NCI-H748 treated with DMSO at 0.1 percent for 48 hours (cell line): ENCODE results near the gene BAIAP2L2.
A peak's percentile ranks its signal among the peaks of the same experiment; 100 is the strongest.
"Not testable (repeated sequence)": the region's sequence is repeated elsewhere in the genome, so short reads cannot be mapped to it uniquely, and the experiment has no call there.

Experiments
- DNase-seq: peaks from one replicate; lab custom pipeline; 2025; lab: John Stamatoyannopoulos, UW

BAIAP2L2 gene

GRCh38 chr22:38127869-38128268, 17.4 kb upstream of the BAIAP2L2 start:
- DNase-seq = no peak

- no peak for DNase-seq
These were observed 16.6 kb upstream of the BAIAP2L2 start for GRCh38 chr22:38126928-38127668.

GRCh38 chr22:38125751-38126201, 15.3 kb upstream of the BAIAP2L2 start:
- DNase-seq = no peak

GRCh38 chr22:38125038-38125610, 14.6 kb upstream of the BAIAP2L2 start:
- no peak for DNase-seq

- no peak for DNase-seq
These were observed 13.9 kb upstream of the BAIAP2L2 start for GRCh38 chr22:38124236-38124974.

- no peak for DNase-seq
These were observed 12.1 kb upstream of the BAIAP2L2 start for GRCh38 chr22:38122616-38123015.

GRCh38 chr22:38120359-38121110, 10.1 kb upstream of the BAIAP2L2 start:
- no peak for DNase-seq

- not testable (repeated sequence) for DNase-seq
These were observed 8.3 kb upstream of the BAIAP2L2 start for GRCh38 chr22:38118747-38119146.

- no peak for DNase-seq
These were observed 7.7 kb upstream of the BAIAP2L2 start for GRCh38 chr22:38118182-38118581.

- not testable (repeated sequence) for DNase-seq
These were observed 7.1 kb upstream of the BAIAP2L2 start for GRCh38 chr22:38117556-38117955.

GRCh38 chr22:38115423-38116205, 5.1 kb upstream of the BAIAP2L2 start:
- no peak for DNase-seq

GRCh38 chr22:38114484-38115398, 4.3 kb upstream of the BAIAP2L2 start:
- DNase-seq = peak; percentile 10

- DNase-seq = no peak
These were observed 1.9 kb upstream of the BAIAP2L2 start for GRCh38 chr22:38112381-38112780.

GRCh38 chr22:38111925-38112355, 1.5 kb upstream of the BAIAP2L2 start:
- no peak for DNase-seq

GRCh38 chr22:38110863-38111852, 674 bp upstream of the BAIAP2L2 start:
- DNase-seq = no peak

- no peak for DNase-seq
These were observed 998 bp downstream of the BAIAP2L2 start for GRCh38 chr22:38109371-38110001.

GRCh38 chr22:38108561-38109319, 1.7 kb downstream of the BAIAP2L2 start:
- no peak for DNase-seq
